Central memory CD4-positive, alpha-beta T cell (primary cell): ENCODE results near the gene SLX4.

ENCODE experiments used
- DNase-seq: peaks from one replicate; pipeline ENCODE4 v3.0.0; 2022

Gene SLX4

GRCh38 chr16:3578610-3579551, 32.5 kb downstream of the SLX4 start:
- DNase-seq: peak; percentile 53

GRCh38 chr16:3578121-3578520, 33.3 kb downstream of the SLX4 start:
- peak; percentile 38 for DNase-seq

GRCh38 chr16:3577302-3577752, 34.1 kb downstream of the SLX4 start, which contains the start of gene NLRC3:
Gene NLRC3, minus strand, starts transcription at chr16:3577403. Its CDS starts 12,367 bp downstream, at chr16:3565036.
- DNase-seq: peak; percentile 57

- DNase-seq: no peak
Measured at GRCh38 chr16:3576211-3576610, 35.2 kb downstream of the SLX4 start.

GRCh38 chr16:3575491-3575890, 35.9 kb downstream of the SLX4 start:
- DNase-seq: no peak

- no peak for DNase-seq
Measured at GRCh38 chr16:3574195-3574594, 37.2 kb downstream of the SLX4 start.

- no peak for DNase-seq
Measured at GRCh38 chr16:3573146-3573815, 38.1 kb downstream of the SLX4 start.

GRCh38 chr16:3570420-3571062, 40.9 kb downstream of the SLX4 start:
- no peak for DNase-seq

- no peak for DNase-seq
Measured at GRCh38 chr16:3569851-3570250, 41.6 kb downstream of the SLX4 start.

- no peak for DNase-seq
Measured at GRCh38 chr16:3566990-3567389, 44.4 kb downstream of the SLX4 start.

GRCh38 chr16:3564889-3565141, 46.6 kb downstream of the SLX4 start:
- DNase-seq: no peak

- DNase-seq: no peak
Measured at GRCh38 chr16:3564130-3564888, 47.1 kb downstream of the SLX4 start.

GRCh38 chr16:3562914-3563480, 48.4 kb downstream of the SLX4 start:
- no peak for DNase-seq

- DNase-seq: no peak
Measured at GRCh38 chr16:3561626-3562025, 49.8 kb downstream of the SLX4 start.

GRCh38 chr16:3554351-3554928, 57.0 kb downstream of the SLX4 start:
- no peak for DNase-seq

GRCh38 chr16:3553138-3553923, 58.1 kb downstream of the SLX4 start:
- no peak for DNase-seq

- no peak for DNase-seq
Measured at GRCh38 chr16:3550851-3551847, 60.3 kb downstream of the SLX4 start.

- DNase-seq: no peak
Measured at GRCh38 chr16:3549906-3550305, 61.5 kb downstream of the SLX4 start.

GRCh38 chr16:3548859-3549258, 62.5 kb downstream of the SLX4 start:
- DNase-seq: no peak

- no peak for DNase-seq
Measured at GRCh38 chr16:3548445-3548844, 63.0 kb downstream of the SLX4 start.
